ENCODE measurements around the gene CHD1. TPM values are rescaled to one million over a fixed set of nuclear protein-coding genes. Genes with fewer than 3 reads are reported as not detected.

Gene CHD1
- polyA plus RNA-seq, 4 donors, result 10.6 to 47.2 (median 21.9) TPM

DNA sequence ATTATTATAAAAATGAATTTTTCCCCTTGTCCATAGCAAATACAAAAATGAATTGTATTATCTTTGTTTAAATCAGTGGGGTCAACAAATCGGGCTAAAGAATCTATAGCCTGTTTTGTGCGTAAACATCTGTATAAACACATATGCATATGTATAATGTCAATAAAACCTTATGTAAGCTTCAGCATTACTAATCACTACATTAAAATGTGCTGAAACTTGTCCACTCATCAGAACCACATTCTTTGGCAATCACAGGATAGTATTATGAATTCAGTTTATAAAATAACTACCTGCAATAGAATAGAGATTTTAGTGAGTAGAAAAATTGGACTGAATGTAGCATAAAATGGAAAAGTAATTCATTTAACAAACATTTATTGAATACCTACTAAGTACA is 124.7 kb downstream of the CHD1 start:
- no peak overlapping the region for H3K27ac ChIP-seq (ENCODE audit: low read depth in 1 of 3, low read length in 2 of 3)
- peaks cover 0 to 8% of the 10 kb centered on the region in 2 donors for H3K9me3 ChIP-seq (ENCODE audit: control insufficient read depth in 2 of 2, insufficient read depth in 1 of 2, low read depth in 1 of 2, low read length in 1 of 2)
- WGBS, 3 donors, result 91 to 97% (median 92%) methylated on average over 2 of the region's 2 CpGs
- no peaks in the 10 kb centered on the region for H3K36me3 ChIP-seq (ENCODE audit: control insufficient read depth in 3 of 3, insufficient read depth in 2 of 3, low read depth in 1 of 3, low read length in 3 of 3)
- H3K4me3 ChIP-seq (ENCODE audit: low read depth in 1 of 3, low read length in 3 of 3), result no peak overlapping the region
- no peaks in the 10 kb centered on the region for H3K4me1 ChIP-seq (ENCODE audit: control insufficient read depth in 3 of 3, insufficient read depth in 2 of 3, low read depth in 1 of 3, low read length in 2 of 3)
- no peaks in the 10 kb centered on the region for H3K27me3 ChIP-seq (ENCODE audit: control insufficient read depth in 3 of 3, insufficient read depth in 3 of 3, low read length in 3 of 3)
- DNase-seq, result no peak
- FAIRE-seq, result no peak

Other genes with a start within 250 kb of the CHD1 start
- gene RGMB, start 155.3 kb downstream of the CHD1 start, polyA plus RNA-seq, result 10 to 100 TPM in 2 of 4 donors, 1 to 10 TPM in 2; 3.2 to 60.0 (median 29.7) TPM